Skeletal muscle tissue (tissue), 4 donors: ENCODE data around the gene RAD23A. TPM values are rescaled to one million over a fixed set of nuclear protein-coding genes. Genes with fewer than 3 reads are reported as not detected.
A peak's percentile ranks its signal among the peaks of the same experiment; 100 is the strongest.
"Not testable (repeated sequence)": the region's sequence is repeated elsewhere in the genome, so short reads cannot be mapped to it uniquely, and the experiment has no call there.

ENCODE experiments used
- H3K27ac ChIP-seq: one replicate; pipeline ENCODE4 v1.7.0; 2013; ENCODE audit warnings: mild to moderate bottlenecking, low read depth, low read length, inconsistent platforms
- H3K27me3 ChIP-seq, 3 donors: one replicate each; pipeline ENCODE4 v1.7.0; 2013; ENCODE audit warnings: low read length in 3 of 3; ENCODE audit not compliant: control insufficient read depth in 3 of 3, insufficient read depth in 3 of 3
- H3K36me3 ChIP-seq, 3 donors: one replicate each; pipeline ENCODE4 v1.7.0; 2013; ENCODE audit warnings: low read length in 3 of 3; ENCODE audit not compliant: control insufficient read depth in 3 of 3, insufficient read depth in 3 of 3
- H3K4me1 ChIP-seq, 3 donors: one replicate each; pipeline ENCODE4 v1.7.0; 2013; ENCODE audit warnings: low read length in 3 of 3, mild to moderate bottlenecking in 3 of 3; ENCODE audit not compliant: control insufficient read depth in 3 of 3, insufficient read depth in 3 of 3
- H3K4me3 ChIP-seq, 3 donors: one replicate each; pipeline ENCODE4 v1.7.0; 2013; ENCODE audit warnings: low read length in 3 of 3
- H3K9ac ChIP-seq, 3 donors: one replicate each; pipeline ENCODE4 v1.7.0; 2013; ENCODE audit warnings: low read length in 3 of 3, mild to moderate bottlenecking in 3 of 3, moderate library complexity in 2 of 3, low read depth in 1 of 3
- H3K9me3 ChIP-seq, 3 donors: one replicate each; pipeline ENCODE4 v1.7.0; 2013; ENCODE audit warnings: low read length in 3 of 3; ENCODE audit not compliant: control insufficient read depth in 3 of 3
- total RNA-seq: library from RNA; depleted of rRNA; stranded (reverse); fragments of >200 nt; gene quantifications from one replicate; pipeline ENCODE4 v1.2.3, GENCODE V29; 2014
- donor health status: Osteomylitis.

The RAD23A gene
- 57.9 TPM for total RNA-seq

- Histone ChIP-seq H3K4me1 (peaks cover 44 to 56% (median 45%) of the 10 kb centered on the region in 3 donors), H3K9ac (peak within 1 kb of the TSS; percentile 69 to 86 (median 85)), H3K36me3 (peaks cover 56 to 59% (median 57%) of the 10 kb centered on the region in 3 donors), H3K4me3 (peak within 1 kb of the TSS; percentile 70 to 79 (median 78)), H3K9me3 (no peaks in the 10 kb centered on the region), H3K27me3 (no peaks in the 10 kb centered on the region), H3K27ac (peak within 1 kb of the TSS; percentile 91)
Observed at GRCh38 chr19:12945479-12946091, at the start of gene RAD23A. Gene RAD23A (plus strand): TSS chr19:12945862. CDS start chr19:12945949, 87 bp downstream.

- no peaks in the 10 kb centered on the region for H3K27me3 ChIP-seq
- peaks cover 45 to 57% (median 50%) of the 10 kb centered on the region in 3 donors for H3K36me3 ChIP-seq
- peaks cover 7 to 11% (median 7%) of the 10 kb centered on the region in 3 donors for H3K4me1 ChIP-seq
- no peaks in the 10 kb centered on the region for H3K9me3 ChIP-seq
- no peak overlapping the region for H3K27ac ChIP-seq
- H3K4me3 ChIP-seq: no peak overlapping the region
- peak overlapping the region in 1 of 3 donors; percentile 8 for H3K9ac ChIP-seq
Observed at GRCh38 chr19:12896460-12896859, 49.2 kb upstream of the RAD23A start.

- H3K9ac ChIP-seq: no peak overlapping the region
- H3K4me1 ChIP-seq: no peaks in the 10 kb centered on the region
- no peaks in the 10 kb centered on the region for H3K9me3 ChIP-seq
- H3K4me3 ChIP-seq: no peak overlapping the region
- H3K36me3 ChIP-seq: peaks cover 28 to 39% (median 33%) of the 10 kb centered on the region in 3 donors
- H3K27ac ChIP-seq: no peak overlapping the region
- H3K27me3 ChIP-seq: no peaks in the 10 kb centered on the region
Observed at GRCh38 chr19:12899891-12900518, 45.7 kb upstream of the RAD23A start.

- H3K27me3 ChIP-seq: no peaks in the 10 kb centered on the region
- no peak overlapping the region for H3K27ac ChIP-seq
- H3K4me3 ChIP-seq: no peak overlapping the region
- H3K36me3 ChIP-seq: no peaks in the 10 kb centered on the region
- H3K9ac ChIP-seq: no peak overlapping the region
- H3K4me1 ChIP-seq: peaks cover 0 to 1% (median under 1%) of the 10 kb centered on the region in 3 donors
- no peaks in the 10 kb centered on the region for H3K9me3 ChIP-seq
Observed at GRCh38 chr19:12907166-12907565, 38.5 kb upstream of the RAD23A start.

GRCh38 chr19:12912571-12912970, 33.1 kb upstream of the RAD23A start:
- Histone ChIP-seq H3K27me3 (no peaks in the 10 kb centered on the region), H3K27ac (no peak overlapping the region), H3K36me3 (no peaks in the 10 kb centered on the region), H3K9me3 (no peaks in the 10 kb centered on the region), H3K4me3 (peak overlapping the region; percentile 16 to 63 (median 41)), H3K4me1 (peaks cover 13 to 17% (median 16%) of the 10 kb centered on the region in 3 donors), H3K9ac (peak overlapping the region; percentile 28 to 78 (median 57))

- Histone ChIP-seq H3K36me3 (no peaks in the 10 kb centered on the region), H3K9me3 (no peaks in the 10 kb centered on the region), H3K27me3 (no peaks in the 10 kb centered on the region), H3K4me3 (peak overlapping the region; percentile 16 to 63 (median 41)), H3K4me1 (peaks cover 13 to 17% (median 16%) of the 10 kb centered on the region in 3 donors), H3K27ac (peak overlapping the region; percentile 9), H3K9ac (peak overlapping the region; percentile 28 to 78 (median 57))
Observed at GRCh38 chr19:12913011-12913561, 32.6 kb upstream of the RAD23A start.

GRCh38 chr19:12913851-12914690, 31.6 kb upstream of the RAD23A start:
- H3K4me3 ChIP-seq: no peak overlapping the region
- peak overlapping the region; percentile 9 for H3K27ac ChIP-seq
- no peaks in the 10 kb centered on the region for H3K9me3 ChIP-seq
- peaks cover 16 to 20% (median 20%) of the 10 kb centered on the region in 3 donors for H3K4me1 ChIP-seq
- peak overlapping the region in 1 of 3 donors; percentile 78 for H3K9ac ChIP-seq
- H3K36me3 ChIP-seq: no peaks in the 10 kb centered on the region
- no peaks in the 10 kb centered on the region for H3K27me3 ChIP-seq

- not testable (repeated sequence) for H3K9me3 ChIP-seq, H3K4me3 ChIP-seq, H3K9ac ChIP-seq, H3K36me3 ChIP-seq, H3K27me3 ChIP-seq, H3K27ac ChIP-seq
- H3K4me1 ChIP-seq: peaks cover 16 to 20% (median 20%) of the 10 kb centered on the region in 3 donors
Observed at GRCh38 chr19:12915860-12916259, 29.8 kb upstream of the RAD23A start.

- Histone ChIP-seq H3K27ac (no peak overlapping the region), H3K27me3 (no peaks in the 10 kb centered on the region), H3K36me3 (peaks cover 10 to 11% (median 10%) of the 10 kb centered on the region in 3 donors), H3K4me1 (peaks cover 7 to 9% (median 8%) of the 10 kb centered on the region in 3 donors), H3K4me3 (no peak overlapping the region), H3K9me3 (no peaks in the 10 kb centered on the region), H3K9ac (no peak overlapping the region)
Observed at GRCh38 chr19:12918253-12918652, 27.4 kb upstream of the RAD23A start.
